Tibial nerve (tissue), 4 donors: ENCODE results near the gene SYT1.

ENCODE experiments used
- CTCF ChIP-seq, 5 experiments: fragments of 200-600 bp in 3 of 5; fragments of 450-650 bp in 2 of 5; sonication (generic) in 3 of 5; IDR thresholded peaks; one replicate each; pipeline ENCODE4 v1.5.1; 2016 to 2019; ENCODE audit warnings: antibody characterized with exemption in 5 of 5, mild to moderate bottlenecking in 3 of 5, moderate library complexity in 2 of 5
- EP300 ChIP-seq, 2 donors: sonication (generic); formaldehyde crosslinking; IDR thresholded peaks; one replicate each; pipeline ENCODE4 v1.6.1; 2017; ENCODE audit warnings: antibody characterized with exemption in 2 of 2, mild to moderate bottlenecking in 1 of 2
- POLR2A ChIP-seq, 2 donors: fragments of 450-650 bp; IDR thresholded peaks; one replicate each; pipeline ENCODE4 v1.6.1; 2017; ENCODE audit warnings: antibody characterized with exemption in 2 of 2, mild to moderate bottlenecking in 2 of 2, moderate library complexity in 2 of 2

GRCh38 chr12:79019672-79020071 lies 155.1 kb downstream of the SYT1 start:
- no peak for TF ChIP-seq CTCF (IDR thresholded peaks at IDR 0.05)
- no peak for TF ChIP-seq POLR2A (IDR thresholded peaks at IDR 0.05)
- no peak for TF ChIP-seq EP300 (IDR thresholded peaks at IDR 0.05)
